T47D (cell line): ENCODE measurements around the gene SHISA5.
"Not testable (repeated sequence)": the region's sequence is repeated elsewhere in the genome, so short reads cannot be mapped to it uniquely, and the experiment has no call there.

Experiments
- DNase-seq, 2 experiments: peaks; one replicate each; pipeline versions ENCODE4 v3.0.0 to v3.0.0-alpha.2; 2011 to 2012; ENCODE audit warnings: low read depth in 1 of 2, low spot score in 1 of 2
- JUND ChIP-seq: IDR thresholded peaks from 2 replicates; pipeline ENCODE4 v1.6.1; 2012; ENCODE audit warnings: low read depth
- in situ Hi-C: cut with HindIII; loops from 2 replicates; pipeline ENCODE4 v1.10.0; 2016; ENCODE audit warnings: low sequenced_read_pairs, low pct_unique_long_range_greater_than_20kb

SHISA5 gene

GRCh38 chr3:48536116-48536515 is 32.1 kb upstream of the SHISA5 start:
- DNase-seq: no peak
- in situ Hi-C loops: no loop called here
- no peak for TF ChIP-seq JUND

- TF ChIP-seq JUND: no peak
- DNase-seq: no peak
- in situ Hi-C loops: no loop called here
Observed at GRCh38 chr3:48535578-48535977, 31.6 kb upstream of the SHISA5 start.

GRCh38 chr3:48532977-48533337 is 29.0 kb upstream of the SHISA5 start:
- DNase-seq: no peak
- in situ Hi-C loops: no loop called here
- TF ChIP-seq JUND: no peak

- in situ Hi-C loops: no loop called here
- DNase-seq: no peak
- no peak for TF ChIP-seq JUND
Observed at GRCh38 chr3:48532271-48532976, 28.4 kb upstream of the SHISA5 start.

GRCh38 chr3:48530701-48531100 is 26.7 kb upstream of the SHISA5 start:
- DNase-seq, in situ Hi-C loops: not testable (repeated sequence)

GRCh38 chr3:48528754-48529153 is 24.8 kb upstream of the SHISA5 start:
- in situ Hi-C loops: no loop called here
- TF ChIP-seq JUND: no peak
- DNase-seq: no peak

GRCh38 chr3:48528048-48528447 is 24.1 kb upstream of the SHISA5 start:
- no peak for DNase-seq
- in situ Hi-C loops: no loop called here

GRCh38 chr3:48524970-48525369 is 21.0 kb upstream of the SHISA5 start:
- TF ChIP-seq JUND: no peak
- in situ Hi-C loops: no loop called here
- no peak for DNase-seq

More at GRCh38 chr3:48528048-48528447, 24.1 kb upstream of the SHISA5 start:
- no peak for TF ChIP-seq JUND

- DNase-seq: no peak
- in situ Hi-C loops: no loop called here
- no peak for TF ChIP-seq JUND
Observed at GRCh38 chr3:48521635-48522034, 17.7 kb upstream of the SHISA5 start.

- DNase-seq: no peak
- in situ Hi-C loops: no loop called here
Observed at GRCh38 chr3:48519277-48519643, 15.3 kb upstream of the SHISA5 start.

GRCh38 chr3:48518638-48519276 is 14.8 kb upstream of the SHISA5 start:
- in situ Hi-C loops: no loop called here
- TF ChIP-seq JUND: no peak
- no peak for DNase-seq

More at GRCh38 chr3:48519277-48519643, 15.3 kb upstream of the SHISA5 start:
- no peak for TF ChIP-seq JUND

- no peak for DNase-seq
- no peak for TF ChIP-seq JUND
- in situ Hi-C loops: no loop called here
Observed at GRCh38 chr3:48518069-48518468, 14.1 kb upstream of the SHISA5 start.

GRCh38 chr3:48516571-48516970 is 12.6 kb upstream of the SHISA5 start:
- no peak for DNase-seq
- in situ Hi-C loops: no loop called here
- TF ChIP-seq JUND: no peak
